ENCODE results near the gene KLK2. TPM values are rescaled to one million over a fixed set of nuclear protein-coding genes. Genes with fewer than 3 reads are reported as not detected.

Gene KLK2
- total and polyA plus RNA-seq, 2 of the 8 experiments (the other 6 are each of a cell fraction or from before 2014, with no cell fraction given) = 0.20 TPM; not detected in 1

DNA sequence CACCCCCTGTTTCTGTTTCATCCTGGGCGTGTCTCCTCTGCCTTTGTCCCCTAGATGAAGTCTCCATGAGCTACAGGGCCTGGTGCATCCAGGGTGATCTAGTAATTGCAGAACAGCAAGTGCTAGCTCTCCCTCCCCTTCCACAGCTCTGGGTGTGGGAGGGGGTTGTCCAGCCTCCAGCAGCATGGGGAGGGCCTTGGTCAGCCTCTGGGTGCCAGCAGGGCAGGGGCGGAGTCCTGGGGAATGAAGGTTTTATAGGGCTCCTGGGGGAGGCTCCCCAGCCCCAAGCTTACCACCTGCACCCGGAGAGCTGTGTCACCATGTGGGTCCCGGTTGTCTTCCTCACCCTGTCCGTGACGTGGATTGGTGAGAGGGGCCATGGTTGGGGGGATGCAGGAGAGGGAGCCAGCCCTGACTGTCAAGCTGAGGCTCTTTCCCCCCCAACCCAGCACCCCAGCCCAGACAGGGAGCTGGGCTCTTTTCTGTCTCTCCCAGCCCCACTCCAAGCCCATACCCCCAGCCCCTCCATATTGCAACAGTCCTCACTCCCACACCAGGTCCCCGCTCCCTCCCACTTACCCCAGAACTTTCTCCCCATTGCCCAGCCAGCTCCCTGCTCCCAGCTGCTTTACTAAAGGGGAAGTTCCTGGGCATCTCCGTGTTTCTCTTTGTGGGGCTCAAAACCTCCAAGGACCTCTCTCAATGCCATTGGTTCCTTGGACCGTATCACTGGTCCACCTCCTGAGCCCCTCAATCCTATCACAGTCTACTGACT lies 18.4 kb upstream of the KLK2 start, which contains the start of gene KLK3 (continued):
- no peak for TF ChIP-seq TCF12 (IDR thresholded peaks at IDR 0.05; ENCODE audit: low read depth, low read length)
- TF ChIP-seq RXRA (IDR thresholded peaks at IDR 0.05; ENCODE audit: insufficient read depth, low read depth, low read length) = no peak
- no peak for TF ChIP-seq CBX5 (IDR thresholded peaks at IDR 0.05; ENCODE audit: low read depth, low read length)
- no peak for TF ChIP-seq EZH2 (IDR thresholded peaks at IDR 0.05; ENCODE audit: low read depth, low read length, severe bottlenecking)
- TF ChIP-seq ZNF274 (IDR thresholded peaks at IDR 0.05; ENCODE audit: borderline replicate concordance, extremely low read depth, low read length) = no peak
- TF ChIP-seq JUN (IDR thresholded peaks at IDR 0.05; ENCODE audit: low read depth, low read length) = no peak
- TF ChIP-seq SIN3A (conservative IDR thresholded peaks at IDR 0.05 in 1 of 2, IDR thresholded peaks at IDR 0.05 in 1 of 2; ENCODE audit: low read depth in 1 of 2, low read length in 2 of 2) = no peak
